NCI-H146 (cell line): ENCODE data around the gene TMEM178B.

Experiments
- DNase-seq: peaks from one replicate; lab custom pipeline; 2025; lab: John Stamatoyannopoulos, UW

Gene TMEM178B

DNA sequence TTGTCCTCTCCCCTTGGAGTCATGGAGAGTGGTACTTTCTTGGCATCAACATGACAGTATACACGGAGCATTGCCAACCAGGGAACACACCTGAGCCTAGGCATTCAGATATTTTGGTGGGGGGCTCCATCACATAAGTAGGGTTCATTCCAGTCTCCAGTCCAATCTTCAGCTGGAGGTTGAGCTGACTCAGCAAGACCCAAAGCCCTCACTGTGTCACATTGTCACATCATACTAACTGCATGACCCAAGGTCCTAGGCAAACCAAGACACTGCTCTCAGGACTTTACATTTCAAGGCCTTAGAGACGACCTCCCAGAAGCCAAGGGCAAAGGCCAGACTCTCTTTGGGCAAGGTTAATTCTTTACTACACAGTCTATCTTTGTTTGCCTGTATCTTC, 190.1 kb downstream of the TMEM178B start:
- no peak for DNase-seq

DNA sequence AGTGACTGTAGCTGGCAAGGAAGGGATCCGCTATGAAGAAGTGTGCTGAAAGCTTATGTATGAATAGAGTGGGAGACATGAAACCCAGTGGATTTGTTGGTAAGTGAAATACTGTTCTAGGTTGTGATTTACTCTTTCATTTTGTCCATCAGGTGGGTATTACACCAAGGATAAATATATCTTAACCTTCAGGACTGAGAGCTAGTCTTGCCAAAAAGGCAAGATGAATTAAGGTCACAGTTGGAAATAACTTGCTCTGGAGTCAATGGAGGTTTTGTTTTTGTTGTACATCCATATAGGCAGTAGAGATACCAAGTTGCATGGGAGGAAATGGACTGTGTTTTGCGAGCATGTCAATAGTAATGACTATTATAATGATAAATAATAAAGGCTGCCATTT, 190.6 kb downstream of the TMEM178B start:
- no peak for DNase-seq

DNA sequence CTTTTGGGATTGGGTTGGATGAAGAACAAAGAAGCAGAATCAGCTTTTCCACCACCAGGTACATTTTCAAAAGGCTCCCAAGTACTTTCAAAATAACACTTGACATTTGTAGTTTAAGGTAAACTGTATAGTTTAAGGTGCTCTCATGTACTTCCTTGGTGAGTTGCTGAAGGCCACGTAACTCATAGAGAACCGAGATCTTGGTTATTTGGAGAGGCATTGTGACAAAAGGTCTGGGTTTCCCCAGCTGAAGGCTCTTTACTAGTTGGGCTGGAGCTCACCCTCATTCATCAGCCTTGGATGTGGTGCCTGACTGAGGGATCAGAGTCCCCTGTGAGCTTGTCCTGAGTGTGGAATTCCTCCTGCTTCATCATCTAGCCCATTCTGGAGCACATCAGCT, 191.8 kb downstream of the TMEM178B start:
- no peak for DNase-seq

DNA sequence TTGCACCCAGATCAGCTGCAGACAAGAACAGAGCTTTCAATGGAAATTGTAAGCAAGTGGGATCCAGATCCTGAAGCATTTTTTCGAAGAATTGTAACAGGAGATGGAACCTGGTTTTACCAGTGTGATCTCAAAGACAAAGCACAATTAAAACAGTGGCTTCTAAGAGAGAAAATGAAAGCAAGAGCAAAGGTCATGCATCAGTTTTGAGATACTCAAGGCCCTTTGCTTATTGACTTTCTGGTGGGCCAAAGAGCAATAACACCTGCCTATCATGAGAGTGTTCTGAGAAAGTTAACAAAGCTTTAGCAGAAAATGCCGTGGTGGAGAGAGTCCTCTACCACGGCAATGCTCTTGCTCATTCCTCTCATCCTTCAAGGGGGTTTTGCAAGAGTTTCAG, 194.8 kb downstream of the TMEM178B start:
- DNase-seq = no peak

DNA sequence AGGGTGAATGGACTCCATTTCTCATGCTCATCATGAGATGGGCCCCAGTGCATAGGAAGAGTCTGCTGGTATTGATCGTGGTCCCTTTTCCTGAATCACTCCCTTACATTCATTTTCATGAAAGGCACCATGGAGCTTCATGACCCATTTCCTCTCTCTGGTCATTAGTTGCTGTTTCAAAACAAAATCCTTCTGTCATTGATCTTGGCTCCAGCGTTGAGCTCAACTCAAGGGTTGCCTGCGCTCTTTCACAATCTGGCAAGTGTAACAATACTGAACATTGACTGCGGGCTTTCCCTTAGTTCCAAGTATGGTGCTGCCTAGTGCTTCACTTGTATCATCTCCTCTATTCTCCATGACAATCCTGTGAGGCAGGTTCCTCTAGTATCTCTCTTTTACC, 197.6 kb downstream of the TMEM178B start:
- DNase-seq = no peak

DNA sequence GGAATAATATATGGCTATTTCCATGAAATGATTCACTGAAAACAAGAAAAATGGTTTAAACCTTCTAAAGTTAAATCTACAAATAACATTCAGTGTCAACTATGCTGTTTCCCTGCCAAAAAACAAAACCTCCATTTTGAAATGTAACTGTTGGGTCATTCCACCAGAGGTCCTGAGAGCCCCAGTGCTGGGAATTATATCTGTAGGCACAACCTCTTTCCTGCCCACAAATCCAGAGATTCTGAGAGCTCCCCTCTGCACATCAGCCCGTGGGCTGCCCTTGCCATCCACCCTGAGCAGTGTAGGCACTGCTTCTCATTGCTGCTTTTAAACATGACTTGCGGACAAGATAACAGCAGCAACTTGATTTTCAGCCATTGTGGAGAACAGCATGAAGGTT, 198.6 kb downstream of the TMEM178B start:
- DNase-seq = peak; percentile 7

DNA sequence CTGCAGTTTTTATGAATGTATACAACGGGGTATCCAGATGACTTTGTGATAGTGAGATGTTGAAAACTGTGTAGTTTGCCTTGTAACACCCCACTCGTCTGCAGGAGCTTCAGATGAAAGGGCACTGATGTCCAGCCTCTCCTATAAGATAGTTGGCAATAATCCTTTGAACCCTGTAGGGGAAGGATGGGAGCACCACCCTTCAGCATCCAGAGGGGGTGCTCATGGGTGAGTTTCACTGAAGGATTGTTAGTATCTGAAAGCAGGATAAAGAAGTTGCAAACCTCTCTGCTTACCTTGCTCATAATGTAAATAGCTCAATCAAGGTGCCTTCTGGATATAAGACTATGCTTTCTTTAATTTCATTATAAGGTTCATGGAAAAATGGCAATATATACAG, 201.5 kb downstream of the TMEM178B start:
- DNase-seq = no peak

DNA sequence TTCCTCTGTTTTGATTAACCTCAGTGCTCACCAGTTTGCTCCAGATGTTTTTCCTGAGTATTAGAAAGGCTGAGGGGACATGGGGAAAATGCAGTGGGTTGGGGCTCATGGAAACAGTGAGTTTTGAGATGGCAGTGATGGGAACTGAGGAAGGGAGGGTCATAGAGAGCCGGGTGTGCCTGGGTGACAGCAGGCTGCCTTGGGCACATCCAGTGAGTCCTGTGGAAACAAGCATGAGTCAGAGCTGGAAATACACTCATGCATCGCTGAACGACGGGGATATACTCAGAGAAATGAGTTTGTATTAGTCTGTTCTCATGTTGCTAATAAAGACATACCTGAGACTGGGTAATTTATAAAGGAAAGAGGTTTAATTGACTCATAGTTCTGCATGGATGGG, 202.2 kb downstream of the TMEM178B start:
- no peak for DNase-seq

DNA sequence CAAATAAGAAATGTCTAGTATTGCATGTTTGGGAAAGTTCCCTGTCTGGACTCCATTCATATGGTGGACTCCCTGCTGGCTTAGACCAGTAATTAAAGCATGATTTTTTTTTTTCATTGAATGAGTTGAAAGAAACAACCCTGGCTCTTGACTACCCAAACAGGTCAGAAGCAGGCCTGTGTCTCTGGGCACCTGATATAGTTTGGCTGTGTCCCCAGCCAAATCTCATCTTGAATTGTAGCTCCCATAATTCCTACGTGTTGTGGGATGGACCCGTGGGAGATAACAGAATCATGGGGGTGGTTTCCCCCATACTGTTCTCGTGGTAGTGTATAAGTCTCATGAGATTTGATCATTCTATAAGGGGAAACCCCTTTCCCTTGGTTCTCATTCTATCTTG, 206.2 kb downstream of the TMEM178B start:
- DNase-seq = peak; percentile 67

DNA sequence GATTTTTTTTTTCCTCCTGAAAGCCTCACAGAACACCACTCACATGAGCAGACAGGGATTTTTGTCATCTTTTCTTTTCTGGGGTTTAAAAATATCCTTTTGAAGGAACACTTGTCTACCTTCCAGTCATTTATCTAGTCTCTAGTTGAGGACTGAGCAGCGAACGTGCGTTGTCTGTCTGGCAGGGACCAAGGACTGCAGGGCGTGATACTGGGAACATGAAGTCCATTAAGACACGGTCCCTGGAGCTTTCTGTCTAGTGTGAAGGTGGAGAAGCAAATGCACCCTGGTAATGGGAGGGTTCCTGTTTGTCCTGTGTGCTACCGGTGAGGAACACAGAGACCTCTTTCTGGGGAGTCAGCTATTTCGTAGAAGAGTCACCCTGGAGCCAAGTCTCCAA, 207.4 kb downstream of the TMEM178B start:
- no peak for DNase-seq

DNA sequence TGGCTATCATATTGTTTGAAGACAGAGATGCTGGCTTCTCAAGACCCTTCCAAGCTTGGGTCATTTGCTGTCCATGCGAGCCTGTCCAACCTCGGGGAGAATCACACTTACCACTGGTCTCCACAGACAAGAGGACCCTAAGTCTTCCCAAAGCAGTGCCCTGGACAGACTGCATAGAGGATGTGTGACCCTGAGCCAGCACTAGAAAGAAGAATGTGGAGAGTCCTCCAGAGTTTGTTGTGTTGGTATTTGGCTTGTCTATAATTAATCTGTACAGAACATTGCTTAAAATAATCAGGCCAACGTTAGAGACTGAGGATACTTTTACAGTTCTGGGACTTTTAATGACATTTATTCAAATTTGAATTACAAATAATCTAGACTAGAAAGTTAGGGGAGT, 212.7 kb downstream of the TMEM178B start:
- no peak for DNase-seq

DNA sequence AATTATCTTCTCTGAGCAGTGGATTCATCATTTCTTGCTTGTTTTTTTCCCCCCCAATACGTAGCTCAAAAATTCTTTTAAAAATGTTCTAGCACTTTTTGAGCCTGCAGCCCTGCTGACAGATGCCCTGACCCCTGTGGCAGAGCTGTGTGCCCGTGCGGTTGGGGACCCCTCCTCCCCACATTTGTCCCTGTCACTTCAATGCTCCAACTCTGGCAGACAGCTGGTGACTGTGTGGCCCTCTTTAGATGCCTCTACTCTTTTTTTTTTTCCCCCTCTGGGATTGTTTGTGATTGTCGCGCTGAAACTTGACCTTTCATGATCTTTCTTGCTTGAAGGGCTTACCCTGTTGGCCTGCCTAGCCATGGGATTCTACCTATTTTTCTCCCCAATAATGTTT, 214.1 kb downstream of the TMEM178B start:
- no peak for DNase-seq

DNA sequence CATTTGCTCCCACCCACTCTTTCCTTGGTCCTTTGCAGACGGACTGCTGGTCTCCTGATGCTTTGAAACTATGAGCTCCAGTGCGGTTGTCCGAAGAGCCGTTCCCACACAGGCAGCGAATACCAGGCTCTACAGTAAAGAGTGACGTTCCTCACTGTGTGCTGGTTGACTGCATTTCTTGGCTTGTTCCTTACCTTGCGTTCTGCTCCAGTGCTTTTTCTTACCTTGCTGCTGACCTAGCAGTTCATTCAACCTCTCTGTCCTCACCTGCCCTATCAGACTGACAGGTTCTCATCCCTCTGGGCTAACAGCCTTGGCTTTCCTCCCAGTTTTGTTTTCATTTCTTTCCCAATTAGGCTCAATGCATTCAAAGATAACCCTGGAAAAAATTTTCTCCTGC, 214.8 kb downstream of the TMEM178B start:
- DNase-seq = peak; percentile 10

DNA sequence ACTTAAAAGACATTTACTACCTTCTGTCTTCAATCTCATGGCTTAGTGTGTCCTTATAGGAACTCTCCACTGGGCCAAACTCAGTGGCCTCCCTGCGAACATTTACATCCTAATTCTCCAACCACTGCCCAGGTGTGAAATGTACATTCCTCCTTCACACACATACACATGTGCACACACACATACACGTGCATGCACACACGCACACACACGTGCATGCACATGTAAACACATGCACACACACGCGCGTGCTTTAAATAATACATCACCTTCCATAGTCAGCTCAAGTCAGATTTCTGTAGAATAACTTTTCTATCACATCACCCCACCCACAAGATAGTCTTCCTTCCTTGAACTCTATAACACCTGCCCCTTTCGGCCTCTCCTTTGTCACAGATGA, 216.5 kb downstream of the TMEM178B start:
- no peak for DNase-seq

DNA sequence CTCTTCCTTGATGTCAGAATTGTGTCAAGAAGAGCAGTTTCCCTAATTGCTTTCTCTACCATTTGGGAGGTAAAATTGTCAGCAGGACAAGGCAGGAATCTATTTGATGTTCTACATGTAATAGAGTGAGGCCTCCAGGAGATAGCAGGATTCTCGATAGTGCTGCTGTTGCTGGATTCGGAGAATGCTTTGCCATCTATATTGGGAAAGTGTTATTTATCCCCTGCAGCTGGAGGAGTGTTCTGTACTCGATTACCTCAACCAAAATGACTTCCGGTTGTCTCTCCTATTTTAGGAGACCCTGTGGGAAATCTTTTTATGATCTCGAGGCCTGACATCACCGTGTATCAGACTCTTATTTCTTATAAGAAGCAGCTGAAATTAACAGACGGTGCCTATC, 217.1 kb downstream of the TMEM178B start:
- DNase-seq = no peak

DNA sequence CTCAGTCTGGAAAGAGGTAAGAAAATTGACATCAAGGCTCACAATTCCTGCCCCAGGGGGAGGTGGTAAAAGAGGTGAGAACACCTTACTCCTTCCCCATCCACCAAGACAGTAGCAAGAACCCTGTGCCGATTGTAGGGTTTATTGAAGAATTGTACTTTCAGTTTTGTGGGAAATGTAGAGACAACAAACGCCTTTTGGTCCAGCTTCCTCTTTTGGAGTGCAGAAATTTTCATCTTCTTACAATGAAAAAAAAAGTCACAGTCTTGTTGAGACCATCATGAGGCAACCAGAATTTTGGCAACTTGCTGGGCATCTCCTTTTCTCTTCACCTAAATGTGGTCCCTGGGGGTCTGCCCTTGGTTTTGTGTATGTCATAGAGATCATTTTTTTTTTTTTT, 217.7 kb downstream of the TMEM178B start:
- no peak for DNase-seq

DNA sequence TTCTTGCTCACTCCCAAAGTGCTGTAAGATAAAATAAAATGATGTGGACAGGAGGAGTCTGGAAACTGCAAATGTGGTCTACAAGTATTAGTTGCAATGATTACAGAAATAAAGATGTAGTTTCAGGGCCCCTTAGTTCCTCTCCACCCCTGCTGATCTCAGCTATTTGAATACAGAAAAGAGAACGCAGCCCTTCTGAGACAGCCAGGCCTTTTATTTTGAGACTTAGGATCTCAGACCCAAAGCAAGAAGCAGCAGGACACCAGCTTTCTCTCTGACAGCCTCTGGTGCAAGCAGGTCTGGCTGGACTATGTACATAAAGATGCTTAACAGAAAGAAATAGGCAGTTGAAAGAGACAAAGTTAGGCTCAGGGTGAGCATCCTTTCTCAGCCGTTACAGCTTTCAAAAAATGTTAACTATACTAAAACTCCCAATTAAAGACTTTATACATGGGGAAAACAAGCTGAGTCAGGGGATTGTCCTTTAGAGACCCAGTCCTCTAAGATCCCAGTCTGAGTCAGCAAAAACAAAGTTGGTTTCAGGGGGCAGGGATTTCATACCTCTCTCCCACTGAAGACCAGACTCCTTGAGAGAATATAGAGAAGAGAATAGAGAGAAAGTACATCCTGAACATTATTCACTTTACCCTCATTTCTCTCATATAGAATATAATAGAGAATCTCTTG, 220.4 kb downstream of the TMEM178B start:
- DNase-seq = no peak

DNA sequence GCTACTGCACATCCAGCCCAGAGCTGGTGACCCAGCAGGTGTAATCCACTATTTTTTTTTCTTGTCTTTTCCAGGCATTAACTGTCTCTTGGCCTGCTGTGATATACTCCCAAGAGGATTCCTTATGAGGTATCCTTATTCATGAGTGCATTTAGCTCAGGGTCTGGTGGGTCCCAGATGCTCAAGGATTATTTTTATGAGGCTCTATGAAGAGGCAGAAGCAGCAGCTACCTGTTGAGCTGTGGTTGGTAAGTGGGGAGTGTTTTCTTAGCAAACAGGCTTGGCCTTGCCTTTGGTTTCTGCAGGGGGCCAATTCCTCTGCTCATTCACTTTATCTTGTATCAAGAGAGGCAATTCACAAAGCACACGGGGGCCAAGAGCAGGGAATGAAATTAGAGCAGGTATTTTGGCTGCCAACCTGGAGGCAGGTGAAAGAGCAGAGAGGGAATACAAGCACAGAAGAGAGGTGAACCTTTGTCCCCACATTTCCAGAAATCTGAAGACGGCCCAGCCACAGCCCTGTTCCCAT, 221.6 kb downstream of the TMEM178B start:
- peak; percentile 48 for DNase-seq

DNA sequence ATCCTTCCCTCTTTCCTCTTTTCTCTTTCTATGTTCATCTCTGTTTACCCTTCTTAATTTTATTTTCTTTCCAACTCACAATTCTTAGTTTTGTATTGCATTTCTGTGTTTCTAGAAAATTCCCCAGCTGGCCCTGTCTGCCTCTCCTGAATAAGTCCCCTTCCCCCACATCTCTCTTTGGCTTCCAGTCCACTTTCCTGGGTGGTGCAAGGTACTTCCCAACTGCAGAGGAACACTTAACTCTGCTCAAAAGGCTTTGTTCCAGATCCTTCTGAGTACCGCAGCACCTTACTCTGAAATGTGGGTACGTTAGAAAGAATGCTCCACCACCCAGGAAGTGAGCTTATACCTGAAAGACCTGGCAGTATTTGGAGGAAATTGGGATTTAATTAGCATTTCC, 227.0 kb downstream of the TMEM178B start:
- no peak for DNase-seq

DNA sequence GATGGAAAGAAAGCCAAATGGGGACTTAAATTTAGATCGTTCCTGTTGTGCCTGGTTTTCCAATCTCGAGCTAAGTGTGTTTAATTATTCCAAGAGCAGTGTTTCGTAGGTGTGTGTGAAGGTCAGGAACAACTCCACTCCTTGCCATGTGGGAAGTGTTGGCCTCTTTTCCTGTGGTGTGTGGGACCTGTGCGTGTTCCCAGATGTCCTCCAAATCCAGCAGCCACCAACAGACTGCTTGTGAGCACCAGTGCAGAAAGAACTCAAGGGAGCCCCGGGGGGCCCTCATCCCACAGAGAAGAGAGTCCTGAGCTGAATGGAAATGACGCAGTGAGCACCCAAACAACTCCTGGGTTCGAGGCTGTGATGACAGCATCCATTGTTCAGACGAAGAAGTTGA, 227.7 kb downstream of the TMEM178B start:
- no peak for DNase-seq

DNA sequence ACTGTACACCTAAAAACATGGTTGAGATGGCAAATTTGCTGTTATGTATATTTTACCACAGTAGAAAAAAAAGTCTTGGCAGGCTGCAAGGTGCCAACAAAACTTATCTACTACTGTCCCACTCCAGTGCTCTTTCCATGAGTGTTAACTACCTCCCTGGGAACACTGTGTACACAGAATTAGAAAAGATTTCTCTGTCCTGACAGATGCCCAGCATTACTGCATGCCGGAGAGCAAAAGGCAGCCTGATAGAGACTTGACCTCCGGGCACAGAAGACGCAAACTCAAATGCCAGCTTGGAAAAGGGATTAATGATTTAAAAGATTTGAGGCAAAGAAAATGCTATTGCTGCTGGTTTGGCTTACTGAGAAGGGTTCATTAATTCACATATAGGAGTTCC, 228.8 kb downstream of the TMEM178B start:
- no peak for DNase-seq

DNA sequence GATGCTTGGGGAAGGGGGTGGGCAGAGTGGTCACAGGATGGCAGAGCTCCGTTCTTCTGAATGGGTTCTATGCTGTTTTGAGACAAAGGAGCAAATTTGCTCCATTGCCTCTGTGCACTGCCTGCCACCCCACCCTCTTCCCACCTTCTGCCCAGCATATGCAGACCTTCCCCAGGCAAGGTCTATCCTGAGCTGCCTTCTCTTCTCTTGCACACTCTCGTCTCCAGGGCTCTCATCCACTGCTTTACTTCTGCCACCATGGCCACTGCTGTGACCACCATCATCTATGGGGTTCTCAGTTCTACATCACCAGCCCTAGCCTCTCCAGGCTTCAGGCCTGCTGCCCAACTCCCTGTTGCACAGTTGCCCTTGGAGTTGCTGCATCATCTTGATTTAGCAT, 230.4 kb downstream of the TMEM178B start:
- DNase-seq = no peak

DNA sequence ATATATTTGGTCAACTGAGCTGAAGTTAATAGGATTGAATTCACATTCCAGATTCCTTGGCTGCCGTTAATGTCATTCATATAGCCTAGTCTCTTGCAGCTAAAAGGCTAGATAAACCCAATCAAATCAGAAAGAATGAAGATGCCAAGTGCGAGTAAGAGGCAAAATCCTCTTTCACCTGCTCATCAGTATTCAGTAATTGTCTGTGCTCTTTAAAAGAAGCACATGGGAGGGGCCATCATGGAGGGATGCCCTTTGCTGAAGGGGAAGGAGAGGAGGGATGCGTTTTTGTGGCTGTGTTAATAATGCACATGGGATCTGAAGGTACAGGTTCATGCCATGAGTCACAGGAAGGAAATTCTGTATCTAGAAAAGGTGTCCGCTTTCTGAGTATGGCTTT, 232.2 kb downstream of the TMEM178B start:
- no peak for DNase-seq

DNA sequence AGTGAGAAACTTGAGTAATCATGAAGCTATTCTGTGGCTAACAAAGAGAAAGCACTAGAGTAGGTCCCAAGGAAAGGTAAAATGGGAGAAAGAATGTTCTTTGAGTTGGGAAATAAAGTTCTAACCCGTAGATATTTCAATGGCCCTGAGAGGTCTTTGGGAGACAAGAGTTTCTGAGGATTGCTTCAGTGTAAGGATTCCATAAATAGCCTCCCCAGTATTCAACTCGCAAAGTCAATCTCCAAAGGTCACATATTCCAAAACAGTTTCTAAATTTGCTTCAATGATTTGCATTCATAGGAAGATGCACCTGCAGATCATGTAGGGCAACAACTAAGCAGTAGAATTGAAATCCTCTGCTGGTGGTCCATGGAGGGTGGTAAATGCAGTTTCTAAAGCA, 238.5 kb downstream of the TMEM178B start:
- DNase-seq = no peak
